M059J (cell line): Measurements from ENCODE around the gene STXBP2. TPM values are rescaled to one million over a fixed set of nuclear protein-coding genes. Genes with fewer than 3 reads are reported as not detected.

Source experiments
- DNase-seq: peaks from one replicate; pipeline ENCODE4 v3.0.0-alpha.2; 2012; ENCODE audit warnings: low read depth
- total RNA-seq: library from RNA; depleted of rRNA; stranded (reverse); fragments of >200 nt; shearing (Covaris generic); gene quantifications from 2 replicates; pipeline ENCODE4 v1.2.3, GENCODE V29; 2014; rRNA removed

The STXBP2 gene
- 0.30 and 2.8 TPM in 2 replicates for total RNA-seq

- DNase-seq: no peak
Measured at GRCh38 chr19:7636691-7637373, at the start of gene STXBP2. STXBP2 (plus strand) TSS chr19:7637110; CDS start chr19:7637150, 40 bp downstream.

GRCh38 chr19:7589822-7590221 lies 47.1 kb upstream of the STXBP2 start:
- no peak for DNase-seq

- DNase-seq: no peak
Measured at GRCh38 chr19:7590256-7590655, 46.7 kb upstream of the STXBP2 start.

DNA sequence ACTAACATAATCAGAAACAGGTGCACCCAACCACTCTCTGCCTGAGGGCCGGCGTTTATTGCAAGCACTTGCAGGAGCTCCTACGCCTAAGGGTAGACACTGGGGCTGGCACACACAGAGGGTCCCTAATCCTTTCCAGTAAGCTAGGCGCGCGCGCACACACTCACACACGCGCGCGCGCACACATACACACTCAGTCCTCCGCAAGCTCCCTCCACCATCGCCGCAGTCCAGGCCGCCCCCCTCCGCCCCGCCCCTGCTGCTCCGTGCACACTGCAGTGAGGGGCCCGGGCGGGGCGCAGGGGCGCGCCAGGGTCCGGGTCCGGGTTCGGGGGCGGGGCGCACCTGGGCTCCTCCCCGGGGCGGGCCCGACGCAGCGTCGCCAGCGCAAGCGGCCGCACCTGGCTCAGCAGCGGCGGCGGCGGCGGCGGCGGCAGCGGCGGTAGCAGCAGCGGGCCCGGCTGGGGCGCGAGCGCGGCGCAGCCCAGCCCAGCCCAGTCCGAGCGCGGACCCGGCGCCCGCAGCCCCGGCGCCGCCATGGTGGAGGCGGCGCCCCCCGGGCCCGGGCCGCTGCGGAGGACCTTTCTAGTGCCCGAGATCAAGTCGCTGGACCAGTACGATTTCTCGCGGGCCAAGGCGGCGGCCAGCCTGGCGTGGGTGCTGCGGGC lies 41.3 kb upstream of the STXBP2 start, which contains the start of gene CAMSAP3:
CAMSAP3 (plus strand) TSS at position 398 of the 668 bp plus-strand sequence; CDS start at position 538, 140 bp downstream.
- DNase-seq: no peak

- no peak for DNase-seq
Measured at GRCh38 chr19:7596211-7596937, 40.5 kb upstream of the STXBP2 start.

DNA sequence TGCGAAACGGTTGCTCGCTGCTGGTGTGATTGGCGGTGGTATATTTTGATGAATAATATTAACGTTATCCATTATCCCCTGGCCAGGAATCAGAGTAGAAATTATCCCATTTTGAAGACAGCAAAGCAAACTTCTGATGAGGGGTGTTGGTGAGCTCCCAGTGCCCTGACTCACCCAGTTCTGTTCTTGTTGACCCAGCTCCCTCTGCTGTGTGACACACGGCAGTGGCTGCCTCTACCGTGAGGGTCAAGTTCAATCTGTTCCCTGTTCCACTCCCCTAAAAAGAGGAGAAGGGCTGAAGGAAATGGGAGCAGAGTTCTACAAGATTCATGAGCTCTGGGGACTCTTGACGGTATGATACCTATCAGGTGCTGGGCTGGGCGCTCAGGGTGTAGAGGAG lies 39.2 kb upstream of the STXBP2 start:
- DNase-seq: no peak

DNA sequence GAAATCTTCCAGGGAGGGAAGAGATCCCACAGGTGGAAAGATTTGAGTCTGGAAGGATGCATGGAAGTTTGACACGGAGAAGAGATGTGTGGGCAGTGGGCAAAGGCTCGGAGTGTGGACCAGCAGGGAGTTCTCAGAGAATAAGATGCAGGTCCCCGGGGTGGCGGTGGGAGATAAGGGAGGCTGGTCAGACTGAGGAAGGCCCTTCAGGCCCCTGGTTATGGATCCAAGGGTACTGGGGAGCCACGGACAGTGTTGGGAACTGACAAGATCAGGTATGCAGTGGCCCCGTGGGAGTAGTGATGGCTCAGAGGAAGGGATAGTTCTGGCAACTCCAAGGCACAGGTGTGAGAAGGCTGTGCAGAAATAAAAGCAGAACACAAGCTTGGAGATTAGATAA lies 38.7 kb upstream of the STXBP2 start:
- DNase-seq: no peak

GRCh38 chr19:7600721-7601120 lies 36.2 kb upstream of the STXBP2 start:
- no peak for DNase-seq

- no peak for DNase-seq
Measured at GRCh38 chr19:7602240-7602934, 34.5 kb upstream of the STXBP2 start.

DNA sequence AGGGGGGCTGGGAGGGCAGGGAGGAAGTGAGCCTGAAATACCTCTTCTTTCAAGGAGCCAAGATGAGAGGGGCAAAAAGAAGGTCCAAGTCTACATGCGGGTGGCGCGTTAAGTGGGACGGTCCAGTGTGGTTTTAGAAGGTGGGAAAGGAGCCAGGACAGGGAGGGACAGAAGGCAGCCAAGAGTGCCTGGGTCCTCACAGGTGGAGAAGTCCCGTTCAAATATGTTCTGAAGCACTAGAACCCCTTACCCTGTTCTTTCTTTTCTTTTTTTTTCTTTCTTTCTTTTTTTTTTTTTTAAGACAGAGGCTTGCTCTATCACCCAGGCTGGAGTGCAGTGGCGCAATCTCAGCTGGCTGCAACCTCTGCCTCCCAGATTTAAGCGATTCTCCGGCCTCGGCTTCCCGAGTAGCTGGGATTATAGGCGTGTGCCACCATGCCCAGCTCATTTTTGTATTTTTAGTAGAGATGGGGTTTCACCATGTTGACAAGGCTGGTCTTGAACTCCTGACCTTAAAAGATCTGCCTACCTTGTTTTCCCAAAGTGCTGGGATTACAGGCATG lies 33.9 kb upstream of the STXBP2 start:
- no peak for DNase-seq

- no peak for DNase-seq
Measured at GRCh38 chr19:7603919-7604318, 33.0 kb upstream of the STXBP2 start.

GRCh38 chr19:7605490-7606222 lies 31.3 kb upstream of the STXBP2 start:
- peak; percentile 47 for DNase-seq

GRCh38 chr19:7606289-7606688 lies 30.6 kb upstream of the STXBP2 start:
- DNase-seq: no peak

GRCh38 chr19:7607212-7607873 lies 29.6 kb upstream of the STXBP2 start:
- no peak for DNase-seq

DNA sequence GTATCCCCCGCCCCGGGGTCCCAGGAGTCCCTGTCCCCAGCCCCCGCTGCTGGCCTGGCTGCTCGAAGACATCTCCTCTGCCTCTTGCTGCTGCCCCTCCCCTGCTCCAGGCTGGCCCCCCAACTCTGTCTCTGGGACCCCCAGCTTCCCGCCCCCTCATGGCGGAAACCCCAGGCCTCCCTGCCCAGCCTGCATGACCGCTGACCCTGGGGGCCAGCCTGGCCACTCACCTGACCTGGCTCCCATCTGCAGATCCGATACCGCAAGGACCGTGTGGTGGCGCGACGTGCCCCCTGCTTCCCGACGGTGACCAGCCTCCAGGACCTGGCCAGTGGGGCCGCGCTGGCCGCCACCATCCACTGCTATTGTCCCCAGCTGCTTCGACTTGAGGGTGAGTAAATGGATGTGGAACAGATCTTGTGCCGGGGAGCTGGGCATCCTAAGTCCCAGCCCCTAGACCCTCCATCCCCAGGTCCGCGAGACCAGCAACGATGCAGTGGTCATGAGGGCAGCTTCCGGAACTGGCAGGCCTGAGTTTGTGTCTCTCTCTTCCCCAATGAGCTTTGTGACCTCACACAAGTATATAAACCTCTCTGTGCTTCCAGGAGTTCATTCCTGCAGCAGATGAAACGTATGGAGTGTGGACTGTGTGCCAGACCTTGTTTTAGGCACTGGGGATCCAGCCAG lies 28.9 kb upstream of the STXBP2 start:
- DNase-seq: no peak

DNA sequence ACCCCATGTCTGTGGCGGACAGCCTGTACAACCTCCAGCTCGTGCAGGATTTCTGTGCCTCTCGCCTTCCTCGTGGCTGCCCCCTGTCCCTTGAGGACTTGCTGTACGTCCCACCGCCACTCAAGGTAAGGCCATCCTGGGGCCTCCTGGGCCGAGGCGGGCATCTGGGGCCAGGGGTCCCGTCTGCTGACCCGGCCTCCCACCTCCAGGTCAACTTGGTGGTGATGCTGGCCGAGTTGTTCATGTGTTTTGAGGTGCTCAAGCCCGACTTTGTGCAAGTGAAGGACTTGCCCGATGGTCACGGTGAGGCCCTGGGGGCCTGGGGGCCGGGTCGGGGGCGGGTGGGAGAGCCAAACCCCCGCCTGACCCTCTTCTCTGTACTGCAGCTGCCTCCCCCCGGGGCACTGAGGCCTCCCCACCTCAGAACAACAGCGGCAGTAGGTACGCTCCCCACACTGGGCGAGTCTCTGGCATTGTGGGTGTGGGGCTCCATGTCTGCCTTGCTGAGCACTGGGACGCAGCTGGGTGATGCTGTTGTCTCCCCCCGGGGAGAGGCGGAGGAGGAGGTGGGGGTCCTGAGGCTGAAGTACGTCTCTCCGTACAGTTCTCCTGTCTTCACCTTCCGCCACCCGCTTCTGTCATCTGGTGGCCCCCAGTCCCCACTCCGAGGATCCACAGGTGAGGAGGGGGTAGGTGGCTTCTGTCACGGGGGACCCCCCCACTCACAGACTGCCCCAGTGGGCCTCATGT lies 26.2 kb upstream of the STXBP2 start:
- DNase-seq: no peak

GRCh38 chr19:7611541-7612279 lies 25.2 kb upstream of the STXBP2 start:
- DNase-seq: no peak
